G401 (cell line): ENCODE results near the gene DISP2. TPM values are rescaled to one million over a fixed set of nuclear protein-coding genes. Genes with fewer than 3 reads are reported as not detected.
A peak's percentile ranks its signal among the peaks of the same experiment; 100 is the strongest.

Experiments
- DNase-seq: peaks from one replicate; pipeline ENCODE4 v3.0.0-alpha.2; 2015; ENCODE audit warnings: low spot score
- in situ Hi-C: cut with HindIII; loops from 2 replicates; pipeline ENCODE4 v1.10.0; 2016; ENCODE audit warnings: low sequenced_read_pairs, mixed read lengths
- total RNA-seq: library from RNA; depleted of rRNA; stranded (reverse); fragments of >200 nt; shearing (Covaris generic); gene quantifications from 2 replicates; pipeline ENCODE4 v1.2.3, GENCODE V29; 2014

The DISP2 gene
- total RNA-seq, 1 experiment from 2014 or later: 1.0 TPM

- no peak for DNase-seq
- in situ Hi-C loops: no loop called here
Observed at GRCh38 chr15:40379374-40379773, 21.4 kb downstream of the DISP2 start.

GRCh38 chr15:40379853-40380252 lies 21.8 kb downstream of the DISP2 start:
- DNase-seq: peak; percentile 36
- in situ Hi-C loops: no loop called here

- DNase-seq: no peak
- in situ Hi-C loops: no loop called here
Observed at GRCh38 chr15:40380636-40381035, 22.6 kb downstream of the DISP2 start.

- in situ Hi-C loops: no loop called here
- no peak for DNase-seq
Observed at GRCh38 chr15:40381818-40382529, 24.0 kb downstream of the DISP2 start.

- peak; percentile 97 for DNase-seq
- in situ Hi-C loops: no loop called here
Observed at GRCh38 chr15:40382580-40383456, 24.8 kb downstream of the DISP2 start, which contains the start of gene KNSTRN. KNSTRN (plus strand) TSS chr15:40382721; CDS start chr15:40382836, 115 bp downstream.

GRCh38 chr15:40386480-40386879 lies 28.5 kb downstream of the DISP2 start:
- in situ Hi-C loops: no loop called here
- DNase-seq: no peak

- in situ Hi-C loops: no loop called here
- no peak for DNase-seq
Observed at GRCh38 chr15:40388941-40389823, 31.2 kb downstream of the DISP2 start.

GRCh38 chr15:40389824-40390595 lies 32.0 kb downstream of the DISP2 start:
- in situ Hi-C loops: no loop called here
- DNase-seq: no peak

GRCh38 chr15:40392986-40393948 lies 35.2 kb downstream of the DISP2 start:
- no peak for DNase-seq

GRCh38 chr15:40397688-40398412 lies 39.8 kb downstream of the DISP2 start:
- in situ Hi-C loops: no loop called here
- no peak for DNase-seq

More at GRCh38 chr15:40392986-40393948, 35.2 kb downstream of the DISP2 start:
- in situ Hi-C loops: no loop called here

- in situ Hi-C loops: no loop called here
Observed at GRCh38 chr15:40398413-40398873, 40.4 kb downstream of the DISP2 start.

GRCh38 chr15:40399370-40399769 lies 41.4 kb downstream of the DISP2 start:
- in situ Hi-C loops: no loop called here
- no peak for DNase-seq

More at GRCh38 chr15:40398413-40398873, 40.4 kb downstream of the DISP2 start:
- DNase-seq: no peak

GRCh38 chr15:40405501-40406381 lies 47.7 kb downstream of the DISP2 start, which contains the start of gene IVD:
IVD (plus strand) TSS chr15:40405795; CDS start chr15:40405828, 33 bp downstream.
- DNase-seq: peak; percentile 98
- in situ Hi-C loops: no loop called here

- in situ Hi-C loops: no loop called here
- no peak for DNase-seq
Observed at GRCh38 chr15:40407330-40407990, 49.4 kb downstream of the DISP2 start.

GRCh38 chr15:40409366-40409765 lies 51.3 kb downstream of the DISP2 start:
- in situ Hi-C loops: no loop called here
- DNase-seq: no peak
